Liver (tissue), 9 donors: ENCODE data around the gene IFT27. TPM values are rescaled to one million over a fixed set of nuclear protein-coding genes. Genes with fewer than 3 reads are reported as not detected.

ENCODE experiments used
- DNase-seq: peaks from one replicate; pipeline ENCODE4 v3.0.0-alpha.2; 2017; ENCODE audit warnings: low spot score
- H3K27ac ChIP-seq, 2 donors: one replicate each; pipeline ENCODE4 v1.7.0; 2013; ENCODE audit warnings: inconsistent platforms in 2 of 2, low read length in 2 of 2, control low read depth in 1 of 2, low read depth in 1 of 2, mild to moderate bottlenecking in 1 of 2
- H3K27me3 ChIP-seq, 4 donors: one replicate each; pipeline versions ENCODE4 v1.6.1 to v1.7.0; 2013; ENCODE audit warnings: low read length in 3 of 4, inconsistent platforms in 1 of 4, mild to moderate bottlenecking in 1 of 4, moderate library complexity in 1 of 4; ENCODE audit not compliant: control insufficient read depth in 4 of 4, insufficient read depth in 4 of 4
- H3K36me3 ChIP-seq, 4 donors: one replicate each; pipeline versions ENCODE4 v1.6.1 to v1.7.0; 2013; ENCODE audit warnings: low read length in 3 of 4, mild to moderate bottlenecking in 3 of 4, low read depth in 1 of 4, moderate library complexity in 1 of 4; ENCODE audit not compliant: control insufficient read depth in 4 of 4, insufficient read depth in 3 of 4
- H3K4me1 ChIP-seq, 4 donors: one replicate each; pipeline versions ENCODE4 v1.6.1 to v1.7.0; 2013; ENCODE audit warnings: low read length in 3 of 4, mild to moderate bottlenecking in 3 of 4, moderate library complexity in 1 of 4; ENCODE audit not compliant: control insufficient read depth in 4 of 4, insufficient read depth in 4 of 4
- H3K4me3 ChIP-seq, 3 donors: one replicate each; pipeline versions ENCODE4 v1.6.1 to v1.7.0; 2013; ENCODE audit warnings: low read length in 3 of 3, control low read depth in 1 of 3, low read depth in 1 of 3, mild to moderate bottlenecking in 1 of 3
- H3K9ac ChIP-seq, 2 donors: one replicate each; pipeline ENCODE4 v1.7.0; 2013; ENCODE audit warnings: low read length in 2 of 2, mild to moderate bottlenecking in 2 of 2, moderate library complexity in 2 of 2, control low read depth in 1 of 2, low read depth in 1 of 2
- H3K9me3 ChIP-seq, 4 donors: one replicate each; pipeline versions ENCODE4 v1.6.1 to v1.7.0; 2013; ENCODE audit warnings: low read length in 3 of 4; ENCODE audit not compliant: control insufficient read depth in 4 of 4
- EGR1 ChIP-seq, 2 donors: IDR thresholded peaks; 2 replicates each; pipeline ENCODE4 v1.6.1; 2016 to 2018; ENCODE audit warnings: antibody characterized with exemption in 2 of 2, low read depth in 2 of 2
- FOXA1 ChIP-seq: IDR thresholded peaks from 2 replicates; pipeline ENCODE4 v1.6.1; 2016; ENCODE audit warnings: antibody characterized with exemption
- FOXA2 ChIP-seq: IDR thresholded peaks from 2 replicates; pipeline ENCODE4 v1.6.1; 2016; ENCODE audit warnings: antibody characterized with exemption
- GABPA ChIP-seq, 2 donors: IDR thresholded peaks in 1 of 2; conservative IDR thresholded peaks in 1 of 2; 2 replicates each; pipeline ENCODE4 v1.6.1; 2016; ENCODE audit warnings: antibody characterized with exemption in 2 of 2, mild to moderate bottlenecking in 1 of 2, moderate library complexity in 1 of 2
- HNF4A ChIP-seq, 2 donors: conservative IDR thresholded peaks; 2 replicates each; pipeline ENCODE4 v1.6.1; 2016; ENCODE audit warnings: antibody characterized with exemption in 2 of 2, mild to moderate bottlenecking in 2 of 2
- HNF4G ChIP-seq: IDR thresholded peaks from 2 replicates; pipeline ENCODE4 v1.6.1; 2016; ENCODE audit warnings: antibody characterized with exemption
- JUND ChIP-seq, 2 donors: IDR thresholded peaks; 2 replicates each; pipeline ENCODE4 v1.6.1; 2016; ENCODE audit warnings: antibody characterized with exemption in 2 of 2
- NR2F2 ChIP-seq: IDR thresholded peaks from 2 replicates; pipeline ENCODE4 v1.6.1; 2016; ENCODE audit warnings: antibody characterized with exemption
- RAD21 ChIP-seq, 2 donors: IDR thresholded peaks; 2 replicates each; pipeline ENCODE4 v1.6.1; 2016; ENCODE audit warnings: antibody characterized with exemption in 2 of 2, mild to moderate bottlenecking in 2 of 2
- RXRA ChIP-seq, 2 donors: IDR thresholded peaks; 2 replicates each; pipeline ENCODE4 v1.6.1; 2017 to 2018; ENCODE audit warnings: antibody characterized with exemption in 2 of 2, mild to moderate bottlenecking in 1 of 2
- SP1 ChIP-seq: IDR thresholded peaks from 2 replicates; pipeline ENCODE4 v1.6.1; 2018; ENCODE audit warnings: antibody characterized with exemption, mild to moderate bottlenecking
- TAF1 ChIP-seq: conservative IDR thresholded peaks from 2 replicates; pipeline ENCODE4 v1.6.1; 2016; ENCODE audit warnings: antibody characterized with exemption, mild to moderate bottlenecking
- YY1 ChIP-seq: IDR thresholded peaks from 2 replicates; pipeline ENCODE4 v1.6.1; 2016; ENCODE audit warnings: antibody characterized with exemption, mild to moderate bottlenecking
- ZBTB33 ChIP-seq: IDR thresholded peaks from 2 replicates; pipeline ENCODE4 v1.6.1; 2016; ENCODE audit warnings: antibody characterized with exemption
- WGBS: extraction: QIAGEN DNeasy Blood & Tissue Kit; methylation state at CpG from one replicate; pipeline ENCODE4 v1.1.7; 2013; 5-methylcytosine and 5-hydroxymethylcytosine counted together
- polyA plus RNA-seq, 2 donors: library from polyadenylated mRNA; stranded (reverse) in 1 of 2; unstranded in 1 of 2; fragments of 200-250 nt in 1 of 2; fragments of >200 nt in 1 of 2; fragmentation: Nextera tagmentation in 1 of 2; extraction: Ambion mirVana in 1 of 2; gene quantifications; one replicate each; pipeline versions ENCODE4 v1.2.1 to v1.2.3, GENCODE V29; 2013 to 2015
- total RNA-seq, 2 donors: library from RNA; depleted of rRNA; stranded (reverse); fragments of >200 nt; gene quantifications; one replicate each; pipeline ENCODE4 v1.2.3, GENCODE V29; 2014
- TF ChIP-seq, protein P1 (sequence below): fragments of 150-350 bp; IDR thresholded peaks from 2 replicates; pipeline ENCODE4 v1.5.1; 2017; ENCODE audit warnings: improper control_type of control experiment, low read depth, low read length; ENCODE audit not compliant: missing input control
- TF ChIP-seq, protein P2 (sequence below): IDR thresholded peaks from 2 replicates; pipeline ENCODE4 v1.6.1; 2016; ENCODE audit warnings: antibody characterized with exemption, mild to moderate bottlenecking
- TF ChIP-seq, protein P3 (sequence below): IDR thresholded peaks from 2 replicates; pipeline ENCODE4 v1.6.1; 2016; ENCODE audit warnings: antibody characterized with exemption
- TF ChIP-seq, protein P4 (sequence below): IDR thresholded peaks from 2 replicates; pipeline ENCODE4 v1.6.1; 2016; ENCODE audit warnings: antibody characterized with exemption
- donor health status: healthy.
- donor health status: healthy.
- donor health status: healthy.
- donor health status: healthy.
- donor health status: healthy.

The IFT27 gene
- total and polyA plus RNA-seq, 4 donors: 7.2 to 12.4 (median 9.6) TPM

GRCh38 chr22:36795633-36796032 lies 19.7 kb upstream of the IFT27 start (continued):
- TF ChIP-seq ZBTB33: no peak
- TF ChIP-seq SP1: no peak

- no peak for DNase-seq
- peaks cover 0 to 16% (median 2%) of the 10 kb centered on the region in 4 donors for H3K27me3 ChIP-seq
Measured at GRCh38 chr22:36790648-36791047, 14.7 kb upstream of the IFT27 start.

More at GRCh38 chr22:36790648-36791047, 14.7 kb upstream of the IFT27 start:
- H3K27ac ChIP-seq: no peak overlapping the region
- H3K4me3 ChIP-seq: no peak overlapping the region
- H3K9ac ChIP-seq: no peak overlapping the region
- no peaks in the 10 kb centered on the region for H3K9me3 ChIP-seq
- no peaks in the 10 kb centered on the region for H3K36me3 ChIP-seq
- WGBS: 40% methylated on average over 7 of the region's 7 CpGs
- TF ChIP-seq, protein P1, sequence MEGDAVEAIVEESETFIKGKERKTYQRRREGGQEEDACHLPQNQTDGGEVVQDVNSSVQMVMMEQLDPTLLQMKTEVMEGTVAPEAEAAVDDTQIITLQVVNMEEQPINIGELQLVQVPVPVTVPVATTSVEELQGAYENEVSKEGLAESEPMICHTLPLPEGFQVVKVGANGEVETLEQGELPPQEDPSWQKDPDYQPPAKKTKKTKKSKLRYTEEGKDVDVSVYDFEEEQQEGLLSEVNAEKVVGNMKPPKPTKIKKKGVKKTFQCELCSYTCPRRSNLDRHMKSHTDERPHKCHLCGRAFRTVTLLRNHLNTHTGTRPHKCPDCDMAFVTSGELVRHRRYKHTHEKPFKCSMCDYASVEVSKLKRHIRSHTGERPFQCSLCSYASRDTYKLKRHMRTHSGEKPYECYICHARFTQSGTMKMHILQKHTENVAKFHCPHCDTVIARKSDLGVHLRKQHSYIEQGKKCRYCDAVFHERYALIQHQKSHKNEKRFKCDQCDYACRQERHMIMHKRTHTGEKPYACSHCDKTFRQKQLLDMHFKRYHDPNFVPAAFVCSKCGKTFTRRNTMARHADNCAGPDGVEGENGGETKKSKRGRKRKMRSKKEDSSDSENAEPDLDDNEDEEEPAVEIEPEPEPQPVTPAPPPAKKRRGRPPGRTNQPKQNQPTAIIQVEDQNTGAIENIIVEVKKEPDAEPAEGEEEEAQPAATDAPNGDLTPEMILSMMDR: no peak
- TF ChIP-seq EGR1 (IDR thresholded peaks at IDR 0.05; ENCODE audit: low read depth in 2 of 2) (no peak), TAF1 (no peak), ZBTB33 (no peak), JUND (IDR thresholded peaks at IDR 0.05) (no peak), GABPA (IDR thresholded peaks at IDR 0.05 in 1 of 2, conservative IDR thresholded peaks at IDR 0.05 in 1 of 2) (no peak), HNF4A (conservative IDR thresholded peaks at IDR 0.05) (no peak), YY1 (no peak), FOXA2 (no peak), FOXA1 (no peak), RAD21 (IDR thresholded peaks at IDR 0.05) (no peak), NR2F2 (no peak), RXRA (IDR thresholded peaks at IDR 0.05) (no peak), SP1 (no peak), HNF4G (no peak)
- TF ChIP-seq, protein P2, sequence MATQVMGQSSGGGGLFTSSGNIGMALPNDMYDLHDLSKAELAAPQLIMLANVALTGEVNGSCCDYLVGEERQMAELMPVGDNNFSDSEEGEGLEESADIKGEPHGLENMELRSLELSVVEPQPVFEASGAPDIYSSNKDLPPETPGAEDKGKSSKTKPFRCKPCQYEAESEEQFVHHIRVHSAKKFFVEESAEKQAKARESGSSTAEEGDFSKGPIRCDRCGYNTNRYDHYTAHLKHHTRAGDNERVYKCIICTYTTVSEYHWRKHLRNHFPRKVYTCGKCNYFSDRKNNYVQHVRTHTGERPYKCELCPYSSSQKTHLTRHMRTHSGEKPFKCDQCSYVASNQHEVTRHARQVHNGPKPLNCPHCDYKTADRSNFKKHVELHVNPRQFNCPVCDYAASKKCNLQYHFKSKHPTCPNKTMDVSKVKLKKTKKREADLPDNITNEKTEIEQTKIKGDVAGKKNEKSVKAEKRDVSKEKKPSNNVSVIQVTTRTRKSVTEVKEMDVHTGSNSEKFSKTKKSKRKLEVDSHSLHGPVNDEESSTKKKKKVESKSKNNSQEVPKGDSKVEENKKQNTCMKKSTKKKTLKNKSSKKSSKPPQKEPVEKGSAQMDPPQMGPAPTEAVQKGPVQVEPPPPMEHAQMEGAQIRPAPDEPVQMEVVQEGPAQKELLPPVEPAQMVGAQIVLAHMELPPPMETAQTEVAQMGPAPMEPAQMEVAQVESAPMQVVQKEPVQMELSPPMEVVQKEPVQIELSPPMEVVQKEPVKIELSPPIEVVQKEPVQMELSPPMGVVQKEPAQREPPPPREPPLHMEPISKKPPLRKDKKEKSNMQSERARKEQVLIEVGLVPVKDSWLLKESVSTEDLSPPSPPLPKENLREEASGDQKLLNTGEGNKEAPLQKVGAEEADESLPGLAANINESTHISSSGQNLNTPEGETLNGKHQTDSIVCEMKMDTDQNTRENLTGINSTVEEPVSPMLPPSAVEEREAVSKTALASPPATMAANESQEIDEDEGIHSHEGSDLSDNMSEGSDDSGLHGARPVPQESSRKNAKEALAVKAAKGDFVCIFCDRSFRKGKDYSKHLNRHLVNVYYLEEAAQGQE: no peak
- TF ChIP-seq, protein P3, sequence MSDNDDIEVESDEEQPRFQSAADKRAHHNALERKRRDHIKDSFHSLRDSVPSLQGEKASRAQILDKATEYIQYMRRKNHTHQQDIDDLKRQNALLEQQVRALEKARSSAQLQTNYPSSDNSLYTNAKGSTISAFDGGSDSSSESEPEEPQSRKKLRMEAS: no peak
- TF ChIP-seq, protein P4, sequence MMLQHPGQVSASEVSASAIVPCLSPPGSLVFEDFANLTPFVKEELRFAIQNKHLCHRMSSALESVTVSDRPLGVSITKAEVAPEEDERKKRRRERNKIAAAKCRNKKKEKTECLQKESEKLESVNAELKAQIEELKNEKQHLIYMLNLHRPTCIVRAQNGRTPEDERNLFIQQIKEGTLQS: no peak
- H3K4me1 ChIP-seq: no peaks in the 10 kb centered on the region
